ENCODE results near the gene NUMB.

- TF ChIP-seq CTCF (IDR thresholded peaks at IDR 0.05) (no peak), EP300 (IDR thresholded peaks at IDR 0.05) (no peak), POLR2A (IDR thresholded peaks at IDR 0.05; ENCODE audit: low read depth) (no peak), POLR2AphosphoS5 (IDR thresholded peaks at IDR 0.05) (no peak)
Measured at GRCh38 chr14:73441286-73441685, 17.1 kb downstream of the NUMB start.

Measured in esophagus muscularis mucosa (tissue), 4 donors.